Measurements from ENCODE around the gene BRD3OS.

The BRD3OS gene

DNA sequence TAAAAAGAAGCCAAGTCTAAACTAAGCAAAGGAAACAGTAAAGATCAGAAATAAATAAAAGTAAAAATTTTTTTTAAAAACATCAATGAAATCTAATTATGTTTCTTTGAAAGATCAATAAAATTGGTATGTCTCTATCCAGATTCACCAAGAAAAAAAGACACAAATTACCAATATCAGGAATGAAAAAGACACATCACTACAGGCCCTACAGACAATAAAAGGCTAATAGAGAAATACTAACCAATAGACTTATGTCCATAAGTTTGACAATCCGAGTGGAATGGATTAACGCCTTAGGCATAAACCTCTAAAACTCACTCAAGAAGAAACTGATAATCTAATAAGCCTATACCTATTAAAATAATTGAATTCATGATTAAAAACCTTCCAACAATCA lies 12.4 kb downstream of the BRD3OS start:
- DNase-seq (ENCODE audit: insufficient read length, low spot score), result no peak
- no peak for FAIRE-seq
- TF ChIP-seq, protein P1, sequence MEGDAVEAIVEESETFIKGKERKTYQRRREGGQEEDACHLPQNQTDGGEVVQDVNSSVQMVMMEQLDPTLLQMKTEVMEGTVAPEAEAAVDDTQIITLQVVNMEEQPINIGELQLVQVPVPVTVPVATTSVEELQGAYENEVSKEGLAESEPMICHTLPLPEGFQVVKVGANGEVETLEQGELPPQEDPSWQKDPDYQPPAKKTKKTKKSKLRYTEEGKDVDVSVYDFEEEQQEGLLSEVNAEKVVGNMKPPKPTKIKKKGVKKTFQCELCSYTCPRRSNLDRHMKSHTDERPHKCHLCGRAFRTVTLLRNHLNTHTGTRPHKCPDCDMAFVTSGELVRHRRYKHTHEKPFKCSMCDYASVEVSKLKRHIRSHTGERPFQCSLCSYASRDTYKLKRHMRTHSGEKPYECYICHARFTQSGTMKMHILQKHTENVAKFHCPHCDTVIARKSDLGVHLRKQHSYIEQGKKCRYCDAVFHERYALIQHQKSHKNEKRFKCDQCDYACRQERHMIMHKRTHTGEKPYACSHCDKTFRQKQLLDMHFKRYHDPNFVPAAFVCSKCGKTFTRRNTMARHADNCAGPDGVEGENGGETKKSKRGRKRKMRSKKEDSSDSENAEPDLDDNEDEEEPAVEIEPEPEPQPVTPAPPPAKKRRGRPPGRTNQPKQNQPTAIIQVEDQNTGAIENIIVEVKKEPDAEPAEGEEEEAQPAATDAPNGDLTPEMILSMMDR (IDR thresholded peaks at IDR 0.05; ENCODE audit: insufficient read depth, missing control alignments), result no peak

DNA sequence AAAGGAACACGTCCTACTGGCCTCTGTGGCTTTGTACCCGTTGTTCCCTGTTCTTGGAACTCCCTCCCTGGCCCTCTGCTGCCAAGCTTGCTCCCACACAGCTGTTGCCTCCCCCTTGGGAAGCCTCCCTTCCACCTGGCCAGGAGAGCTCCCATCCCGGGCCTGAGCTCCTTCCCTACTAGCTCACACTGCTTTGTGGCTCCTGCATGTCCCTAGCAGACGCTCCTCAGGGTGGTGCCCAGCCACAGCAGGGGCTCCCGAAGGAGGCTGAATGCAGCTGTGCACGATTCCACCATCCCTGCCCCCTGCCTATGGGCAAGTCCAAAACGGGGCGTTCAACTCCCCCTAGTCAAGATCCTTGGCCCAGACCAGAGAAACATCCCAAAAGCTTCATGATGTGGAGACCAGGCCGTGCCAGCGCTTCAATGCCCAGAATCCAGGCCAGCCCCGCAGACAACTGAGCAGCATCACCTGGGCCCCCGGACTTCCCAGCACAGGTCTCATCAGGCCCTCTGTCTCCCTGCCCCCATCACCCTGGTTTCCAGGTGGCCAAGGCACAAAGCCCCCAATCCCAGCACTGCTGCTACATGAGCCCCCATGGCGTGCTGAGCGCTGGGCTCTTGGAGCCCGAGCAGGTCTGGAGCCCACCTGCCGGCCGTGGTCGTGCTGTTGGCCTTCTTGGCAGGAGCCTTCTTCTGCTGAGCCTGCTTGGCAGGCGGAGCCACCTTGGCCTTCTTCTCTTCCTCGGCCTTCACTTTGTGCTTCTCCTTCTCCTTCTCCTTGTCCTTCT lies 14.3 kb downstream of the BRD3OS start:
- TF ChIP-seq, protein P1 (IDR thresholded peaks at IDR 0.05; ENCODE audit: insufficient read depth, missing control alignments), result no peak
- DNase-seq (ENCODE audit: insufficient read length, low spot score) (no peak), FAIRE-seq (no peak)

DNA sequence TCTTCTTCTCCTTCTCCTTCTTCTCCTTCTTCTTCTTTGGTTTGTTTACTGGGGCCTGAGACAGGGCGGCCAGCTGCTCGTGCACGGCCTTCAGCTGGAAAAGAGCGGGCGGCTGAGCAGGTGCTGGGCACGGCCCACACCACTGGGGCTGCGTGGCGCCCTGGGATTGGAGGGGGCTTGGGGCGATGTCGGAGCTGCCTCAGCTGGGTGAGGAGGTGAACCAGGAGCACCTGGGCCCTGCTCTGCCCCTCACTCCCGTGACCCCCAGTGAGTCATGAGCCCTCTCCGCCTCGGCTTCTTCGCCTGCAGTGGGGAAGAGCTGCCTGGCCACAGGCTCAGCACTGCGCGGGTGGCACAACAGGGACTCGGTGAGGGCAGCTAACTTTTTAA lies 14.9 kb downstream of the BRD3OS start:
- FAIRE-seq, result no peak
- DNase-seq (ENCODE audit: insufficient read length, low spot score), result no peak
- TF ChIP-seq, protein P1 (IDR thresholded peaks at IDR 0.05; ENCODE audit: insufficient read depth, missing control alignments), result no peak

DNA sequence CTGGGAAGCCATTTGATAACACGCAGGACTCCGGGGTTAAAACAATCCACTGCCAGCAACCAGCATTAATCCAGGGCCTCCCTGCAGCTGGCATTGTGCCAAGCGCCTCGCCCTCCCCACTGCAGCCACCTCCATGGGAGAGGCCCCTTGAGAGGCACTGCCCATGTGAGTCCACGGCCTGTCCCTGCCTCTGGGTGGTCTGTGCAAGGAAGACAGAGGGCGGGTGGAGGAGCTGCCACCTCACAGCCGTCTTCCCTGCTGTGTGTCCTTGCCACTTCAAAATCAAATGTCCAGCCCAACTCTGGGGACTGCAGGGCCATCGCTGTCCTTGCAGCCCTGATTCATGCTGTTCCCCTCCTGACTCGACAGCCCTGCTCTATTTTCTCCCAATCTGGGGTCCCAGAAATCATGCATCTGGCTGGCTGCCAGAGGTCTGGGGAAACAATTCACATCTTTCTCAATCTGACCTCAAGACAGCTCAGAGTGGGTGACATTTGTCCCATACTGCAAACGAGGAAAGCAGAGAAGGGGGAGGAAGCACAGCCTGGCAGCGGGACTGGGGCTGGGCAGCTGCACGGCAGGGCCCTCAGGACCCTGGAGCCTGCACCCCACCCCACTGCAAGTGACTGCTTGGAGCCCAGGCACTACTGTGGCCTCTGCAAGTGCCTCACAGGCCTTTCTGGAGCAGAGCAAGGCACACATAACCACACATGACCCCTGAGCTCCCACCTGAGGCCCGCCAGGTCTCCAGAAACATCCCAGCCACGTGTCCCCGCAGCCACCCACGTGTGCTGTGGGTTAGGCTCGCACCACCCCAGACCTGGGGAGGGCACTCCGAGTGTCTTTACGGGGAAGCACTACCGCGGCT lies 15.7 kb downstream of the BRD3OS start:
- TF ChIP-seq, protein P1 (IDR thresholded peaks at IDR 0.05; ENCODE audit: insufficient read depth, missing control alignments), result no peak
- DNase-seq (ENCODE audit: insufficient read length, low spot score), result no peak
- FAIRE-seq, result no peak

DNA sequence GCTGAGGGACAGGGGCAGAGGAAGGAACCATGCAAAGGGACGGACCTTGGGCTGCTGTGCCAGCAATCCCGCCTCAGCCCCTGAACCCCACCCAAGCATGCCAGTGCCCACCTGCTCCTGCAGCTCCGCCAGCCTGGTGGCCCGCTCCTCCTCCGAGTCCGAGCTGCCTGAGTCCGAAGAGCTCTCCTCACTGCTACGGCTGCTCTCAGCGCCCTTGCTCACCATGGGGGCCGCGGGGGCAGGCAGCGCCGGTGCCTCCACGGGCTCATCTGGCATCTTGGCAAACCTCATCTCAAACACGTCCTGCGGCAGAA lies 16.3 kb downstream of the BRD3OS start:
- TF ChIP-seq, protein P1 (IDR thresholded peaks at IDR 0.05; ENCODE audit: insufficient read depth, missing control alignments), result no peak
- FAIRE-seq (no peak), DNase-seq (ENCODE audit: insufficient read length, low spot score) (no peak)

DNA sequence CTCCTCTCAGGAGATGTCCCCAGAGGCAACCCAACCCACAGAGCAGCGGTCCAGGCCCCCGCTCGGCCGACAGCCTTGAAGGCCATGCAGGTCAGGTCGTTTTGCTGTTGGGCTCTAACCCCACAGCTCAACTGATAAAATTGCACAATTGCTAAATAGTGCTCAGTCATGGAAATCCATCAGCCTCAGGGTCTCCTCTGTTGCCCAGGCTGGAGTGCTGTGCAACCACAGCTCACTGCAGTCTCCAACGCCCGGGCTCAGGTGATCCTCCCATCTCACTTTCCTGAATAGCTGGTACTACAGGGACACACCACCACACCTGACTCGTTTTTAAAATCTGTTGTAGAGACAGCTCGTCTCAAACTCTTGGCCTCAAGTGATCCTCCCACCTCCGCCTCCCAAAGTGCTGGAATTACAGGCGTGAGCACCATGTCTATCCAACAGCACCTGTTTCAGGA lies 18.3 kb downstream of the BRD3OS start:
- no peak for FAIRE-seq
- TF ChIP-seq, protein P1 (IDR thresholded peaks at IDR 0.05; ENCODE audit: insufficient read depth, missing control alignments), result no peak
- DNase-seq (ENCODE audit: insufficient read length, low spot score), result no peak

DNA sequence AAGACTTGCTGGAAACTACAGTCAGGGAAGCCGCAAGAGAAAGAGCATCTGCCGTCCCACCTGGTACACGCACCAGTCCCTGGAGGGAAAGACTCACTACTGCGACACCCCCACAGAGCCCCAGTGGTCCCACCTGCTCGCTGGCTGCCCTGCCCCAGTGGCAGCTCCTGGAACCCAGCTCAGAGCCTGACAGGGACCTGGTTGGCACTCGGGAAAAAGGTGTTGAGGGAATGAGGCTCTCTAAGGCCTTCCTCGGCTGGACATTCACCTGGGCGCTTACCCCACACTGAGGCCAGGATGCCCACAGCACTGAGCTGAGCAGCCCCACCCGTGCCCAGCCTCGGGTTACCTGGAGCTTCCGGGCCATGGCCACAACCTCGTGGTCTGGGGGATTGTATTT lies 19.7 kb downstream of the BRD3OS start:
- DNase-seq (ENCODE audit: insufficient read length, low spot score) (no peak), FAIRE-seq (no peak)
- TF ChIP-seq, protein P1 (IDR thresholded peaks at IDR 0.05; ENCODE audit: insufficient read depth, missing control alignments), result no peak
